GM23248 (cell line): ENCODE measurements around the gene TNFRSF6B. TPM values are rescaled to one million over a fixed set of nuclear protein-coding genes. Genes with fewer than 3 reads are reported as not detected.
A peak's percentile ranks its signal among the peaks of the same experiment; 100 is the strongest.

Experiments used
- DNase-seq: peaks from one replicate; pipeline ENCODE4 v3.0.0-alpha.2; 2015
- H2AFZ ChIP-seq: fragments of 200-600 bp; sonication (generic); 2 replicates; pipeline ENCODE4 v1.6.1; 2016; ENCODE audit warnings: antibody characterized with exemption
- H3F3A ChIP-seq: fragments of 200-600 bp; sonication (generic); 2 replicates; pipeline ENCODE4 v1.6.1; 2016; ENCODE audit warnings: mild to moderate bottlenecking, antibody characterized with exemption, mixed run types; ENCODE audit not compliant: insufficient read depth
- H3K27ac ChIP-seq: fragments of 200-600 bp; sonication (generic); 2 replicates; pipeline ENCODE4 v1.5.1; 2016; ENCODE audit warnings: mild to moderate bottlenecking
- H3K27me3 ChIP-seq: fragments of 200-600 bp; sonication (generic); replicated peaks from 2 replicates; pipeline ENCODE4 v1.6.1; 2016; ENCODE audit warnings: mild to moderate bottlenecking; ENCODE audit not compliant: insufficient read depth
- H3K36me3 ChIP-seq: fragments of 200-600 bp; sonication (generic); 2 replicates; pipeline ENCODE4 v1.6.1; 2016; ENCODE audit warnings: low read depth, mild to moderate bottlenecking
- H3K4me1 ChIP-seq: fragments of 200-600 bp; sonication (generic); 2 replicates; pipeline ENCODE4 v1.6.1; 2016; ENCODE audit warnings: mild to moderate bottlenecking; ENCODE audit not compliant: insufficient read depth
- H3K4me2 ChIP-seq: fragments of 200-600 bp; sonication (generic); one replicate; pipeline ENCODE4 v1.6.1; 2016; ENCODE audit warnings: mild to moderate bottlenecking; ENCODE audit not compliant: unreplicated experiment
- H3K4me3 ChIP-seq: fragments of 200-600 bp; sonication (generic); 2 replicates; pipeline ENCODE4 v1.5.1; 2016; ENCODE audit warnings: mild to moderate bottlenecking
- H3K79me2 ChIP-seq: fragments of 200-600 bp; sonication (generic); 2 replicates; pipeline ENCODE4 v1.6.1; 2016; ENCODE audit warnings: mild to moderate bottlenecking; ENCODE audit not compliant: insufficient read depth
- H3K9ac ChIP-seq: fragments of 200-600 bp; sonication (generic); 2 replicates; pipeline ENCODE4 v1.6.1; 2016; ENCODE audit warnings: mild to moderate bottlenecking
- H3K9me2 ChIP-seq: fragments of 200-600 bp; sonication (generic); 2 replicates; pipeline ENCODE4 v1.6.1; 2016; ENCODE audit warnings: mixed run types, mild to moderate bottlenecking, moderate library complexity; ENCODE audit not compliant: insufficient read depth
- H3K9me3 ChIP-seq: fragments of 200-600 bp; sonication (generic); one replicate; pipeline ENCODE4 v1.6.1; 2017; ENCODE audit warnings: low read depth
- H4K20me1 ChIP-seq: fragments of 200-600 bp; sonication (generic); 2 replicates; pipeline ENCODE4 v1.6.0; 2016; ENCODE audit not compliant: insufficient read depth
- EZH2 ChIP-seq: fragments of 200-600 bp; sonication (generic); IDR thresholded peaks from 2 replicates; pipeline ENCODE4 v1.6.1; 2018; ENCODE audit warnings: antibody characterized with exemption, mild to moderate bottlenecking; ENCODE audit not compliant: insufficient read depth, poor library complexity, severe bottlenecking
- EZH2phosphoT487 ChIP-seq: fragments of 200-600 bp; sonication (generic); IDR thresholded peaks from 2 replicates; pipeline ENCODE4 v1.6.1; 2018; ENCODE audit warnings: antibody characterized with exemption, moderate library complexity, mild to moderate bottlenecking, low read depth; ENCODE audit not compliant: insufficient read depth
- WGBS, 2 experiments: methylation state at CpG; one replicate each; pipeline ENCODE4 v1.1.6; 2015 to 2017; ENCODE audit warnings: low lambda C conversion rate in 2 of 2, low coverage in 1 of 2; ENCODE audit errors: missing lambda C conversion rate in 2 of 2; 5-methylcytosine and 5-hydroxymethylcytosine counted together
- in situ Hi-C: fragments of 300-500 bp; cut with MboI; formaldehyde crosslinking; loops from 2 replicates; pipeline ENCODE4 v1.15.0; 2020
- polyA plus RNA-seq: library from polyadenylated mRNA; unstranded; fragments of >200 nt; fragmentation: Nextera tagmentation; extraction: Ambion mirVana; gene quantifications from 2 replicates; pipeline ENCODE4 v1.2.1, GENCODE V29; 2016
- total RNA-seq: library from RNA; depleted of rRNA; stranded (reverse); fragments of >200 nt; shearing (Covaris generic); gene quantifications from 2 replicates; pipeline ENCODE4 v1.2.3, GENCODE V29; 2014

Gene TNFRSF6B
- total and polyA plus RNA-seq, 2 experiments from 2014 or later, result 17.4 to 39.9 TPM

GRCh38 chr20:63697868-63698545 is 1.6 kb downstream of the TNFRSF6B start:
- Histone ChIP-seq H3K4me3 (no peak overlapping the region), H3K79me2 (peaks cover 8% of the 10 kb centered on the region; the same call in 1 of the 2 replicates), H3K9ac (peak overlapping the region; percentile 44; the same call in 1 of the 2 replicates), H3K36me3 (no peaks in the 10 kb centered on the region), H3K27me3 (no peaks in the 10 kb centered on the region), H3K9me2 (no peaks in the 10 kb centered on the region), H2AFZ (no peak overlapping the region), H3K9me3 (no peaks in the 10 kb centered on the region), H3K4me1 (peaks cover 24% of the 10 kb centered on the region), H3K4me2 (no peak overlapping the region), H4K20me1 (no peaks in the 10 kb centered on the region), H3K27ac (peak overlapping the region; percentile 87; the same call in 1 of the 2 replicates), H3F3A (no peaks in the 10 kb centered on the region; the same call in 1 of the 2 replicates)
- no peak for TF ChIP-seq EZH2
- in situ Hi-C loops, result no loop called here
- DNase-seq, result no peak
- 88% methylated on average over 40 of the region's 40 CpGs for WGBS, 2 experiments

GRCh38 chr20:63698739-63699465 is 2.5 kb downstream of the TNFRSF6B start:
- Histone ChIP-seq H3F3A (no peaks in the 10 kb centered on the region; the same call in 1 of the 2 replicates), H3K79me2 (peaks cover 8% of the 10 kb centered on the region; the same call in 1 of the 2 replicates), H3K9ac (peak overlapping the region; percentile 72), H3K27me3 (no peaks in the 10 kb centered on the region), H2AFZ (no peak overlapping the region), H3K4me3 (peak overlapping the region; percentile 42), H3K9me3 (no peaks in the 10 kb centered on the region), H3K4me2 (peak overlapping the region; percentile 55), H3K36me3 (no peaks in the 10 kb centered on the region), H3K9me2 (no peaks in the 10 kb centered on the region), H4K20me1 (no peaks in the 10 kb centered on the region), H3K27ac (peak overlapping the region; percentile 87), H3K4me1 (peaks cover 24% of the 10 kb centered on the region)
- DNase-seq, result peak; percentile 93
- 5 to 6% methylated on average over 14 to 19 of the region's 19 CpGs for WGBS, 2 experiments
- TF ChIP-seq EZH2phosphoT487 (no peak), EZH2 (no peak)
- in situ Hi-C loops, result no loop called here

- H3K36me3 ChIP-seq, result no peaks in the 10 kb centered on the region
- in situ Hi-C loops, result no loop called here
- H3K4me3 ChIP-seq, result peak overlapping the region; percentile 42
These were observed 3.2 kb downstream of the TNFRSF6B start for GRCh38 chr20:63699466-63700198.

More at GRCh38 chr20:63699466-63700198, 3.2 kb downstream of the TNFRSF6B start:
- peak overlapping the region; percentile 55 for H3K4me2 ChIP-seq
- no peaks in the 10 kb centered on the region for H4K20me1 ChIP-seq
- H3K9me3 ChIP-seq, result no peaks in the 10 kb centered on the region
- H3K9me2 ChIP-seq, result no peaks in the 10 kb centered on the region
- H3F3A ChIP-seq, result no peaks in the 10 kb centered on the region; the same call in 1 of the 2 replicates
- H3K27me3 ChIP-seq, result no peaks in the 10 kb centered on the region
- H2AFZ ChIP-seq, result no peak overlapping the region
- H3K27ac ChIP-seq, result peak overlapping the region; percentile 87
- peak overlapping the region; percentile 72 for H3K9ac ChIP-seq
- peaks cover 15% of the 10 kb centered on the region for H3K79me2 ChIP-seq
- no peak for DNase-seq
- TF ChIP-seq EZH2 (no peak), EZH2phosphoT487 (no peak)
- WGBS, 2 experiments, result 51 to 55% methylated on average over 19 to 20 of the region's 24 CpGs
- H3K4me1 ChIP-seq, result peaks cover 24% of the 10 kb centered on the region
